HG03060 (cell line): Measurements from ENCODE around the gene TEX11.

Experiments
- ATAC-seq: cut with Tn5 transposase; IDR thresholded peaks from one replicate; pipeline ENCODE4 v1.9.1; 2021; ENCODE audit warnings: low read depth, moderate number of reproducible peaks; ENCODE audit not compliant: unreplicated experiment

TEX11 gene

DNA sequence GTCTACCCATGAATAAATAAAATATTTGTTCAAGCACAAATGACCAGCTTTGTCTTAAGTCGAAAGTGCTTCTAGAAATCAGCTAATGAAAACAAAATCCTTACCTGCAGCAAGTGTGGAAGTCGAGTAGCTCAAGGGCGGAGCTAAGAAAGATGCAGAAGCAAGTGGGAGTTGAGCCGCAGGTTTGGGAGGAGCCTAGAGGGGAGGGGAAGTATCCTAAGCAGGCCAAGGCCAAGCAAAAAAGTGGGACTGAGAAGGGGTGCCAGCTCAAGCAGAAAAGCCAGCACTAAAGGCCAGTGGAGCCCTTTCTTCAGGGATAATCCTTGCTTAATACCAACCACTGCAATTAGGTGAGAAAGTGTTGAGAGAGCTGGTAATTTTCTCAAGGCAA lies 403.1 kb downstream of the TEX11 start:
- no peak for ATAC-seq

DNA sequence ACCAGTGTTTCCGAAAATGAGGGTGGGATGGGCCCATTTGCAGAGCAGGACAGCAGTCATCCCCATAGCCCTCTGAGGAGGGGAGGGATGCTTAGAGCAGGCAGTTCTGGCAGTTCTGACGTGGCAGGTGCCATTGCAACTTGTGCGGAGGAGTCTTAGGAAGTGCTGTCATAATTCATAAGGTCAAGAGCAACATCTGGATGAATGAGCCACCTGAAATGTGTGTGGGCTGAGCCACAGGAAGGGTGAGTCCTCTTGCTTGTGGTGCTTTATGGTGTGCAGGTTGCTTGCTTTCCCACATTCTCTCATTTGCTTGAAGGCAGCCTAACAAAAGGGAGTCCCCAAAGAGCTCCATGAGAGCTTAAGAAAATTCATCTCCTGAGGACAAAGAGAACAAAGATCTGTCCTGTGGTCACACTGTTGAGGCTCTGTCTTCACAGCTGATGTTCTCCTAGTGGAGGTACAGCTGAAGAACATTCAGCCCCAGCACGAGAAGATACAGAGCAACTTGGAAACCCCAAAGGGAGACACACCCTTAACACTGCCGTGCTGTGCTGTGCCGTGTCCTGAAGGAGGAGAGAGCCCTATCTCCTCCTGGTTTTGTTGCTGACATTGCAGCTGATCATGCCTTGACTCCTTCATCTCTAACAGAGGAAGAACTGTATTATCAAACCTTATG lies 403.6 kb downstream of the TEX11 start:
- no peak for ATAC-seq

DNA sequence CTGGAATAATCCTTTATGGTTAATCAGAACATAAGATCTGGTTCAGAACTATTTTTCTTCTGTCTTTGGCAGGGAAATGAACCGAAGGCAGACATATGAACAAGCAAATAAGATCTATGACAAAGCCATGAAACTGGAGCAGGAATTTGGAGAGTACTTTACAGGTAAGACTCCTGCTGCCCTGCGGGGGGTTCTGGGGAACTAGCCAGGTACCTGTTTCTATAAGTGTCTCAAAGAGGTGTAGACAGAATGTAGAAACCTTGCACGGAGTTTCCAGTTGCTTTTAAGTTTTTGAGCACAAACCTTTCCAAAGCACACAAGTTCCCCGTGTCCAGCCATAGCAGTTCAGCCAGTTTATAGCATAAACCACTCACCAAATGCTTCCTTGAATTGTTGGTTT lies 407.7 kb downstream of the TEX11 start:
- ATAC-seq: no peak

DNA sequence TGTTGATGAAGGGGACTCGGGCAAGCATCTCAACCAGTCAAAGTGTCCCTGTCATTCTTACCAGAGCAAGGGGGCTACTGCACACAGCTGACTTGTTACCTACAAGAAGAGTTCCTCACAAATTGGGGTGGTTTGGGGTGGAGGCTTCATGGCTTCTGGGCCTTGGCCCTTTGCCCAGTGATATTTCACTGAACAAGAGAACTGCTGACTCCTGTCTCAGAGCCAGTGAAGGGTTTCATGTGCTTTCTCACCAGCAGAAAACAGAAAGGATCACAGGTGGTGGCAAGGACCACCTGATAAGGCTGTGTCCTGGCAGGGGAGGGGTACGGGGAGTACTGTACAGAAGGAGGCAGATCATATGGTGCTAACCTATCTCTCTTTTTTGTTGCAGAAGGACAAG lies 410.4 kb downstream of the TEX11 start:
- ATAC-seq: no peak

DNA sequence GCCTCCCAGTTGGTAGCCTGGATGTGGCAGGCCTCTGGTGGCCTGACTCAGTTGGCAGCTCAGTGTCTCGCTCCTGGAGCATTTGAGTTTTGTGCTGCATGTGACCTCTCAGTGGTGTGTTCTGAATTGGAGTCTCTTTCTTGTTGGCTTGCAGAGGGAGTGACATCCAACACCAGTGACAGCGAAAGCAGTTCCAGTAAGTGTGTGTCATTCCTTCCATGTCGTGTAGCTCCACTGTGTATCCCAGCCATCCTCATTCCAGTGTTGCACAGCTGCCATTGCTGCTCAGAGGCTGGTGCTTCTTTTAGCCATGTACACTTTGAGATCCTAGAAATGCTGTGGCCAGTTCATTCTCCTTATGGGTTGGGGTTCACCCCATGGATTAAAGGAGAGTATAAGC lies 411.5 kb downstream of the TEX11 start:
- no peak for ATAC-seq

DNA sequence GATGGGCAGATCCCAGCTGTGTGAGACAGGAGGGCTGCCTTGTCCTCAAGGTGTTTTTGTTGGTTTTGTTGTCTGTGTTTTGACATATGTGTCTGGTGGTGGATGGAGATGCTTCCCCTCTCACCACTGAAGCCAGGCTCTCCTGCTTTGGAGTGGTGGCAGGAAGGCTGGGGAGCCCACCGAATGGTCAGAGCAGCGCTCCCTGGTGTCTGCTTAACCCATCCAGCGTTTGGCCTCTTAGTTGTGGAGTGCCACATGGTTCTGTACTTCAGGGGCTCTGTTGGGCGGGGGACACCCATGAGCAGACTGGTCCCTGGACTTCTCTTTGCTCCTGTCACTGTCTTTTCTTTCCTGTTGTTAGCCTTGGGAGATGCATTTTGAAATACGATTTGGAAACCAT lies 412.0 kb downstream of the TEX11 start:
- ATAC-seq: no peak

DNA sequence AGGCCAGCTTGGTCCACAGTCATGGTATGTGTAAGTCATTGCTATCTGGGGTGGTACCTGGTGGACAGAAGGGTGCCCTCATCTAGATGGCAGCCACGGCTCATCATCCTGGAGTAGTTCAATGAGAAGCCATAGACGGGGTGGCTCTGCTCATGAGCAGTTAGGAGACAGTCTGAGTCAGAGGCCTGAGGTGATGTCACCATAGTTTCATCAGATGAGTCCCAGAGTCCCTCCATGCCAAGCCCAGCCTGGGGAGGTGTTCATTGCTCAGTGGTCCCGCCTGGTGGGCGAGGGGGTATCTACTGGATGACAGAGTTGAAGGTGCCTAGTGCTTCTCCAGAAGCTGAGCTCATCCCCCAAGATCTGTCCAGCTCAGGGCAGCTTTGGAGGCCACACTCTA lies 414.1 kb downstream of the TEX11 start:
- no peak for ATAC-seq

DNA sequence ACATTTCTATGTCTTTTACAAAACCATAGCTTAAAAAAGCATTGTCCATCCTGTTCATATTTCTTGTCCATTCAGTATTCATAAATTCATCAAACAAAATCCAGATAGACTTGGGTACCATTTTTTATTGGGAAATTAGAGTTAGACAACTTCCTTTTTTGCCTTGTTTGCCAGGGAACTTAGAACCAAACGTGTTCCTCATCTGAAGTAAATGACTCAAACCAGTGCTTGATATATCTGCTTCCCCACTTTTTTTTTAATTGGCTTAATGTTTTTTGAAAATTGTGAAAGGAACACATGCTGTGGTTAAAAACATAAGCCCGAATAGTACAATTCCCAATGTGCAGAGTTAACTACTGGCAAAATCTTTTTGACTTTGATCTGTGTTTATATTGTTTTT lies 419.7 kb downstream of the TEX11 start:
- no peak for ATAC-seq

DNA sequence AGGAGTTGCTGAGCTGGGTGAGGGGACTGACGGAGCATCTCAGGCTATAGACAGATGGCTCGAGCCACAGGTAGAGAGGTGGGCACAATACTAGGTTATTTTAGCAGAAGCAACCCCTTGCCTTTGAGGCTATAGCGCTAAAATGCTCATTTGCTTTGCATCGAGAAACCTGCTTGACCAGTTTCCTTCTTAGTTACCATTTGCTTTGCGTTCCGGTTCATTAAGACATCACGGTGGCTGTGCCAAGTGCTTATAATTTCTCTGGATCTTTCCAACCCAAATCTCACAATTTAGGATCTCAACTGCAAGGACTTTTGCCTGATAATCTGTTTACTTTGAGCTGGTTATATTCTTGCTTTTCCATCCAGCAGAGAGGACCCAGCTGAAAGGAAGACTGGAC lies 423.0 kb downstream of the TEX11 start:
- no peak for ATAC-seq

DNA sequence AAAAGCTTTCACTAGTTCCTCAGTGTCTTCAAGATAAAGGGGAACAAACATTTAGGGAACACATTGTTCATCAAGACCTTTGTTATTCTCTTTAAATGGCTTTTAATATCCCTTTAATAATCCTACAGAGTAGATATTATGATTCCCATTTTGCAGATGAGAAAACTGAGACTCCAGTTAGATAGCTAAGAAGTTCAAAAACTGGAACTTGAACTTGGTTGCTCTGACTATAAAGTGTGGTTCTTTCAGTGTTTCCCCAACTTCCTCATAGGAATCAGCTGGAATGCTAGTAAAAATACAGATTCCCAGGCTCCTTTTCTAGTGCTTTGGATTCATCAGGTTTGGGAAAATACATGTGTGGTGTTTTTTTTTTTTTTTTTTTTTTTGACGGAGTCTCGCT lies 426.2 kb downstream of the TEX11 start:
- ATAC-seq: no peak

DNA sequence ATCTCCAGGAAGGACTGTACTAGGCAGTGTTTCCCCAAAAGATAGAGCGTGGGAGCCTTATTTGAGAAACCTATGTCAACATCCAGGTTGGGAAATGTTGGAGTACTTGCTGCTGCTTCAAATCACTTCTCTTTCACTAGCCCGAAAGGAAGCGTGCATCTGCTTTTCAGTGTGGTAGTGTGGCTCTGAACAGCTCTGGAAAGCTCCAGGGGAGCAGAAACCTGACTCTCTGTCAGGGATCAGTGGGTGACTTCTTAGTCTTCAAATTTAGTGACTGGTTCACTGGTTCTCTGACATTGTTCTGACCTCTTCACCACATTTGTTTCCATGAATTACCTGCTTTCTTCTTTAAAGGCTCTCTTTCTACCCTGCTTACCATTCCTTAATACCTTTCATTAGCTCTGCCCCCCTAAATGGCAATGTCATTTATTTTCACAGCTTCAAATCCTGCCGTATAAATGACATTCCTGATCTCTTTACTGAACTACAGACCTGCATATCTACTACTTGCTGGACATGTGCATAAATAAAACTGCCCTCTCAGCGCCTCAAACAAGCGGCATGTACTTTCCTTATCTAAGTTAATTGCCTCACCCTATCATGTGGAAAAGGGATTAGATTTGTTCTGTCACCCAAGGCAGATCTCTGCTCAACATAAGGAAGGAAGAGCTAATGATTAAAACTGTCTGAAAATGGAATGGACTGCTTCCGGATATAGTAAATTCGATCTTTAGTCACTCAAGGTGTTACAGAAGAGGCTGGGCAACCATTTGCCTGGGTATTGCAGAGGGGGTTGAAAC lies 426.8 kb downstream of the TEX11 start:
- ATAC-seq: no peak

DNA sequence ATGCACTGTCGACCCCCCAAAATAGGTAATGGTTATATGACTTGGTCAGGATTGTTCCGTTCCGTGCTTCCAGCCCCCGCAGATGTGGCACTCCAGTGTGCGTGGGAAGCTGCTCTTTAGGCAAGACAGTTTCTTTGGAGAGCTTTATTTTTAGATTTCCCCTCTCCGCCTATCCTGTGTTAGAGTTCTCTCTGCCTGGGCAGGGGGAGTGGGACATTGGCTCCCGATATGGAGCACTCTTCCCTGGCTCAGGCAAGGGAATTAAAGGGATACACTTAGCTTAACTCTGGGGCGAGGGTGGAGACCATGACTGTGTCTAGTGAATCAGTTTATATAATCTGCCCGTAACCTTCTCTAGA lies 427.9 kb downstream of the TEX11 start:
- ATAC-seq: no peak

DNA sequence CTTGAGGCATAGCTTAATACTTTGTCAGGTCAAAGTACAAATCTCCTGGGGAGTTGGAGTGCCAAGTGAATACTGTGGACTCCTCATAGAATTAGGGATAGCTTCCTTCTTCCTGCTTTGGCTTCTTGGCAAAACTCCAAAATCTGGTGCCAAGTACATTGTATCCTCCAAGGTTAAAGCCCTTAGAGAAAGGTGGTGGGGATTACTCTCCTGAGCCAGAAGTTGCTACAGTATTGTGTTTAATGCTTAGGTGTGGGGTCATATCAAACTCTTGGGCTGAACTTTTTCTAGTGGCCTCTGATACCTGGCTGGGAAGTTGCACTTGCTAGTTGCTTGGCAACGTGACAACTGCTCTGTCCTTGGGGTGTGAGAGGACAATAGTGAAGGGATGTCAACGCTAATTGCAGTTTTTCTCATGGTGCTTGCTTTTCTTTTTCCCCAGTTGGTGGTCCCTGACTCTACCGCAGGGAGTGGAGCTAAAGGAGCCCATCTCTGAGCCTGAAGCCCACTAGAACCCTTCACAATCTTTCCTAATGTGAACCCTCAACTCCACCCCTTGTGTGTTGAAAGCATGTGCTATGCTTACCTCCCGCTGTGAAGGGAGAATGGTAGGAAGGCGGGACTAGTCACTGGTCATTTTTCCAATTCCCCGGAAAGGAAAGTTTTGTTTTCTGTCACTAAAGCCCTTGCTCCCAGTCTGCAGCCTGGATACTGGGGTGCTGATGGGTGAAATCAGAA lies 428.4 kb downstream of the TEX11 start:
- no peak for ATAC-seq

DNA sequence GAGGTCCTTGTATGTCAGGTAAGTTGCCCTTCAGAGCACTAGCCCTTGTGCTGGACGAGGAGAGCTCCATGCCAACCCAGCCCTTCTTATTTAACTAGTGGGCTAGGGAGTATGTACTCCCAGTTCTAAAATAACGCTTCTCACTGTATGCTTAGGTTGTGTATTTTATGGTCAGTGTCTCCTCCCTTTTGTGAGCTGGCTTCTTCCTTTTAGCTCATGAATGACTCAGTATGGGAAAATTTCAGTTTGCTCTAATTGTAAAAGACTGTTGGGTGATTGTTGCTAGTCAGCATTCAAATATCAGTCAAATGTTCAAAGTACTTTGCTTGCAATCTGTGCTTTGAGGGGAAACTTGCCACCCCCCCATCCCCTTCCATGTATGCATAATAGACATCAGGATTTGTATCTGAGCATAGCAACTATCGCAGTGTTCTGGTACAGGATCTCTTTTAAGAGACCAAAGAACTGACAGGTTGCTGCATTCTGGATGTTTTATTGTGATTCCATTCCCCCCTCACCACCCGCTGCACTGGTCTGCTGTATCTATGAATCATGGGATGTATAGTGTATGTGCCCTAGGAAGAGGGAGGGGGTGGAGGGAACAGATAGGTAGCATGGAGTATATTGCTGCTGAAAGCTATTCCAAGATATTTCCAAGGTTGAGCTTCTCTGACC lies 429.1 kb downstream of the TEX11 start:
- ATAC-seq: no peak
